CD4-positive, alpha-beta T cell treated with Interferon gamma for 1 hour (primary cell): ENCODE measurements around the gene CHCHD6.

Experiments
- DNase-seq: peaks from one replicate; pipeline ENCODE4 v3.0.0-alpha.2; 2020

Gene CHCHD6

GRCh38 chr3:126835472-126836219 is 131.6 kb downstream of the CHCHD6 start:
- no peak for DNase-seq

GRCh38 chr3:126836220-126836860 is 132.3 kb downstream of the CHCHD6 start:
- DNase-seq, result no peak

- DNase-seq, result no peak
These were observed 133.7 kb downstream of the CHCHD6 start for GRCh38 chr3:126837773-126838172.

GRCh38 chr3:126845920-126846715 is 142.1 kb downstream of the CHCHD6 start:
- no peak for DNase-seq

- DNase-seq, result no peak
These were observed 143.0 kb downstream of the CHCHD6 start for GRCh38 chr3:126847061-126847460.

- DNase-seq, result no peak
These were observed 145.0 kb downstream of the CHCHD6 start for GRCh38 chr3:126848991-126849390.

- no peak for DNase-seq
These were observed 145.7 kb downstream of the CHCHD6 start for GRCh38 chr3:126849768-126850167.

- no peak for DNase-seq
These were observed 146.5 kb downstream of the CHCHD6 start for GRCh38 chr3:126850370-126851085.

GRCh38 chr3:126851382-126851781 is 147.3 kb downstream of the CHCHD6 start:
- DNase-seq, result no peak

GRCh38 chr3:126851934-126852333 is 147.9 kb downstream of the CHCHD6 start:
- DNase-seq, result no peak

GRCh38 chr3:126852511-126852910 is 148.5 kb downstream of the CHCHD6 start:
- DNase-seq, result no peak

GRCh38 chr3:126854666-126855065 is 150.6 kb downstream of the CHCHD6 start:
- no peak for DNase-seq

GRCh38 chr3:126855374-126855773 is 151.3 kb downstream of the CHCHD6 start:
- no peak for DNase-seq

GRCh38 chr3:126857928-126858327 is 153.9 kb downstream of the CHCHD6 start:
- DNase-seq, result no peak

GRCh38 chr3:126858401-126858800 is 154.4 kb downstream of the CHCHD6 start:
- no peak for DNase-seq

GRCh38 chr3:126858887-126859286 is 154.8 kb downstream of the CHCHD6 start:
- no peak for DNase-seq

- no peak for DNase-seq
These were observed 155.6 kb downstream of the CHCHD6 start for GRCh38 chr3:126859415-126860246.

- no peak for DNase-seq
These were observed 161.7 kb downstream of the CHCHD6 start for GRCh38 chr3:126865736-126866135.

- DNase-seq, result no peak
These were observed 162.2 kb downstream of the CHCHD6 start for GRCh38 chr3:126866175-126866759.

- no peak for DNase-seq
These were observed 163.3 kb downstream of the CHCHD6 start for GRCh38 chr3:126867190-126867862.

GRCh38 chr3:126867863-126868200 is 163.8 kb downstream of the CHCHD6 start:
- DNase-seq, result no peak
